NOMO-1 (cell line): ENCODE measurements around the gene TLE5.

Source experiments
- DNase-seq, 2 experiments: peaks; one replicate each; lab custom pipeline; 2025; ENCODE audit not compliant: unreplicated experiment in 2 of 2; lab: John Stamatoyannopoulos, UW

TLE5 gene

GRCh38 chr19:3003046-3003445, 59.2 kb downstream of the TLE5 start:
- no peak for DNase-seq
